Hepatocyte (in vitro differentiated cells): ENCODE measurements around the gene CCNQ. TPM values are rescaled to one million over a fixed set of nuclear protein-coding genes. Genes with fewer than 3 reads are reported as not detected.

Experiments used
- DNase-seq: peaks from one replicate; pipeline ENCODE4 v3.0.0-alpha.2; 2016; ENCODE audit warnings: low spot score
- H2AFZ ChIP-seq: fragments of 200-600 bp; sonication (generic); 2 replicates; pipeline ENCODE4 v1.6.0; 2016; ENCODE audit warnings: antibody characterized with exemption, mild to moderate bottlenecking
- H3K27ac ChIP-seq: fragments of 200-600 bp; sonication (generic); 2 replicates; pipeline ENCODE4 v1.5.1; 2016; ENCODE audit warnings: mild to moderate bottlenecking
- H3K27me3 ChIP-seq: fragments of 200-600 bp; sonication (generic); 2 replicates; pipeline ENCODE4 v1.6.1; 2016
- H3K36me3 ChIP-seq: fragments of 200-600 bp; sonication (generic); replicated peaks from 2 replicates; pipeline ENCODE4 v1.5.1; 2016; ENCODE audit warnings: low read depth; ENCODE audit not compliant: insufficient read depth
- H3K4me1 ChIP-seq: fragments of 200-600 bp; sonication (generic); 2 replicates; pipeline ENCODE4 v1.5.1; 2016; ENCODE audit warnings: mild to moderate bottlenecking, moderate library complexity; ENCODE audit not compliant: insufficient read depth
- H3K4me2 ChIP-seq: fragments of 200-600 bp; sonication (generic); 2 replicates; pipeline ENCODE4 v1.6.0; 2016
- H3K4me3 ChIP-seq: fragments of 200-600 bp; sonication (generic); 2 replicates; pipeline ENCODE4 v1.5.1; 2016; ENCODE audit warnings: mild to moderate bottlenecking
- H3K79me2 ChIP-seq: fragments of 200-600 bp; sonication (generic); 2 replicates; pipeline ENCODE4 v1.6.0; 2017; ENCODE audit warnings: mild to moderate bottlenecking
- H3K9me2 ChIP-seq: fragments of 200-600 bp; sonication (generic); replicated peaks from 2 replicates; pipeline ENCODE4 v1.6.0; 2017; ENCODE audit warnings: mild to moderate bottlenecking; ENCODE audit not compliant: insufficient read depth
- H3K9me3 ChIP-seq: fragments of 200-600 bp; sonication (generic); 2 replicates; pipeline ENCODE4 v1.5.1; 2016; ENCODE audit warnings: low read depth, mild to moderate bottlenecking
- H4K20me1 ChIP-seq: fragments of 200-600 bp; sonication (generic); 2 replicates; pipeline ENCODE4 v1.6.0; 2016; ENCODE audit warnings: mild to moderate bottlenecking; ENCODE audit not compliant: insufficient read depth, poor library complexity, severe bottlenecking
- CTCF ChIP-seq: fragments of 200-600 bp; sonication (generic); IDR thresholded peaks from 2 replicates; pipeline ENCODE4 v1.5.1; 2016; ENCODE audit warnings: antibody characterized with exemption, mild to moderate bottlenecking; ENCODE audit not compliant: poor library complexity
- EZH2 ChIP-seq: fragments of 200-600 bp; sonication (generic); IDR thresholded peaks from 2 replicates; pipeline ENCODE4 v1.6.1; 2016; ENCODE audit warnings: antibody characterized with exemption, mild to moderate bottlenecking, borderline replicate concordance
- EZH2phosphoT487 ChIP-seq: fragments of 200-600 bp; sonication (generic); IDR thresholded peaks from one replicate; pipeline ENCODE4 v1.6.1; 2018; ENCODE audit warnings: antibody characterized with exemption, mild to moderate bottlenecking, low read depth, moderate library complexity; ENCODE audit not compliant: unreplicated experiment, severe bottlenecking
- WGBS: methylation state at CpG from one replicate; pipeline ENCODE4 v1.1.6; 2016; ENCODE audit warnings: low lambda C conversion rate; ENCODE audit errors: missing lambda C conversion rate; 5-methylcytosine and 5-hydroxymethylcytosine counted together
- polyA plus RNA-seq: library from polyadenylated mRNA; unstranded; fragments of >200 nt; fragmentation: Nextera tagmentation; extraction: Ambion mirVana; gene quantifications from 2 replicates; pipeline ENCODE4 v1.2.1, GENCODE V29; 2016
- total RNA-seq: library from RNA; depleted of rRNA; stranded (reverse); fragments of >200 nt; gene quantifications from 2 replicates; pipeline ENCODE4 v1.2.3, GENCODE V29; 2014

Gene CCNQ
- total and polyA plus RNA-seq, 2 experiments from 2014 or later = 26.7 to 28.3 TPM

GRCh38 chrX:153592091-153592833, 6.7 kb downstream of the CCNQ start:
- no peaks in the 10 kb centered on the region for H3K9me2 ChIP-seq

GRCh38 chrX:153590961-153591956, 7.7 kb downstream of the CCNQ start:
- no peaks in the 10 kb centered on the region for H3K27me3 ChIP-seq
- DNase-seq = no peak
- H3K27ac ChIP-seq = no peak overlapping the region
- WGBS = 77% methylated on average over 26 of the region's 26 CpGs
- H3K4me1 ChIP-seq = no peaks in the 10 kb centered on the region
- no peak overlapping the region for H3K4me3 ChIP-seq
- no peaks in the 10 kb centered on the region for H3K36me3 ChIP-seq
- TF ChIP-seq EZH2phosphoT487 = no peak
- no peaks in the 10 kb centered on the region for H3K9me3 ChIP-seq
- no peaks in the 10 kb centered on the region for H3K9me2 ChIP-seq
- H2AFZ ChIP-seq = no peak overlapping the region
- no peaks in the 10 kb centered on the region for H3K79me2 ChIP-seq
- no peak overlapping the region for H3K4me2 ChIP-seq
- H4K20me1 ChIP-seq = no peaks in the 10 kb centered on the region

More at GRCh38 chrX:153592091-153592833, 6.7 kb downstream of the CCNQ start:
- no peak overlapping the region for H3K4me3 ChIP-seq
- H2AFZ ChIP-seq = no peak overlapping the region
- no peaks in the 10 kb centered on the region for H3K36me3 ChIP-seq
- H3K27me3 ChIP-seq = no peaks in the 10 kb centered on the region
- WGBS = 91% methylated on average over 30 of the region's 30 CpGs
- H3K79me2 ChIP-seq = peaks cover 6% of the 10 kb centered on the region
- H4K20me1 ChIP-seq = no peaks in the 10 kb centered on the region
- no peaks in the 10 kb centered on the region for H3K9me3 ChIP-seq
- TF ChIP-seq CTCF (no peak), EZH2 (no peak), EZH2phosphoT487 (no peak)
- H3K4me2 ChIP-seq = no peak overlapping the region
- no peaks in the 10 kb centered on the region for H3K4me1 ChIP-seq
- no peak overlapping the region for H3K27ac ChIP-seq
- no peak for DNase-seq

GRCh38 chrX:153588782-153589446, 10.0 kb downstream of the CCNQ start:
- no peak for DNase-seq
- WGBS = 91% methylated on average over 29 of the region's 29 CpGs
- H4K20me1 ChIP-seq = no peaks in the 10 kb centered on the region

More at GRCh38 chrX:153588782-153589446, 10.0 kb downstream of the CCNQ start:
- Histone ChIP-seq H3K9me3 (no peaks in the 10 kb centered on the region), H3K9me2 (no peaks in the 10 kb centered on the region), H3K36me3 (no peaks in the 10 kb centered on the region), H3K4me3 (no peak overlapping the region), H3K4me2 (no peak overlapping the region), H3K4me1 (no peaks in the 10 kb centered on the region), H2AFZ (no peak overlapping the region), H3K27ac (no peak overlapping the region), H3K27me3 (no peaks in the 10 kb centered on the region), H3K79me2 (no peaks in the 10 kb centered on the region)
- TF ChIP-seq EZH2phosphoT487 = no peak
- TF ChIP-seq CTCF = no peak
- TF ChIP-seq EZH2 = no peak
